Activated T-helper 1 cell treated with anti-CD3 and anti-CD28 coated beads, Interleukin-12 subunit alpha, Interleukin-12 subunit beta, Interleukin-2, Interleukin-4 antibody, amounts not matched to agents 30 ng/mL and 10 ng/mL and 1 ng/mL, durations not matched to agents 14 hours and 24 hours and 36 hours (primary cell): Measurements from ENCODE around the gene HNRNPF. TPM values are rescaled to one million over a fixed set of nuclear protein-coding genes. Genes with fewer than 3 reads are reported as not detected.
A peak's percentile ranks its signal among the peaks of the same experiment; 100 is the strongest.

ENCODE experiments used
- DNase-seq: peaks from one replicate; pipeline ENCODE4 v3.0.0; 2021; ENCODE audit warnings: low spot score
- H3K27ac Mint-ChIP-seq: one replicate; pipeline ENCODE4 v1.8.0; 2021; ENCODE audit warnings: mild to moderate bottlenecking, mixed read lengths
- H3K27me3 Mint-ChIP-seq: one replicate; pipeline ENCODE4 v1.8.0; 2022; ENCODE audit warnings: mild to moderate bottlenecking, moderate library complexity, mixed read lengths; ENCODE audit not compliant: insufficient read depth
- H3K36me3 Mint-ChIP-seq: one replicate; pipeline ENCODE4 v1.8.0; 2021; ENCODE audit warnings: low read depth, mixed read lengths
- H3K4me1 Mint-ChIP-seq: one replicate; pipeline ENCODE4 v1.8.0; 2021; ENCODE audit warnings: low read depth, mixed read lengths
- H3K4me3 Mint-ChIP-seq: one replicate; pipeline ENCODE4 v1.8.0; 2021; ENCODE audit warnings: mild to moderate bottlenecking, moderate library complexity, mixed read lengths
- H3K9me3 Mint-ChIP-seq: one replicate; pipeline ENCODE4 v1.8.0; 2021; ENCODE audit warnings: mixed read lengths
- intact Hi-C: fragments of 100-400 bp; cut with micrococcal nuclease; formaldehyde crosslinking; loops from one replicate; pipeline ENCODE4 v1.15.1; 2024
- total RNA-seq: library from RNA; stranded (reverse); gene quantifications from 2 replicates; pipeline ENCODE4 v1.2.3, GENCODE V29; 2022

HNRNPF gene
- total RNA-seq, 1 donor from 2014 or later = 501 TPM

- Mint-ChIP-seq H3K4me3 (no peak overlapping the region), H3K27me3 (peaks cover 4% of the 10 kb centered on the region), H3K36me3 (no peaks in the 10 kb centered on the region), H3K4me1 (no peaks in the 10 kb centered on the region), H3K9me3 (no peaks in the 10 kb centered on the region), H3K27ac (no peak overlapping the region)
- DNase-seq = no peak
- intact Hi-C loops = no loop called here
Observed at GRCh38 chr10:43376046-43376635, 32.8 kb downstream of the HNRNPF start.

GRCh38 chr10:43375401-43376020 lies 33.5 kb downstream of the HNRNPF start:
- H3K27ac Mint-ChIP-seq = no peak overlapping the region

GRCh38 chr10:43374194-43374593 lies 34.8 kb downstream of the HNRNPF start:
- no peak for DNase-seq
- no peaks in the 10 kb centered on the region for H3K9me3 Mint-ChIP-seq
- no peaks in the 10 kb centered on the region for H3K4me1 Mint-ChIP-seq
- H3K36me3 Mint-ChIP-seq = no peaks in the 10 kb centered on the region
- H3K27ac Mint-ChIP-seq = no peak overlapping the region
- peaks cover 4% of the 10 kb centered on the region for H3K27me3 Mint-ChIP-seq
- intact Hi-C loops = no loop called here
- H3K4me3 Mint-ChIP-seq = no peak overlapping the region

More at GRCh38 chr10:43375401-43376020, 33.5 kb downstream of the HNRNPF start:
- Mint-ChIP-seq H3K4me3 (no peak overlapping the region), H3K36me3 (no peaks in the 10 kb centered on the region), H3K27me3 (peaks cover 4% of the 10 kb centered on the region), H3K9me3 (no peaks in the 10 kb centered on the region), H3K4me1 (no peaks in the 10 kb centered on the region)
- intact Hi-C loops = no loop called here
- DNase-seq = no peak

- Mint-ChIP-seq H3K4me3 (no peak overlapping the region), H3K27me3 (peaks cover 4% of the 10 kb centered on the region), H3K4me1 (no peaks in the 10 kb centered on the region), H3K27ac (no peak overlapping the region), H3K9me3 (no peaks in the 10 kb centered on the region), H3K36me3 (no peaks in the 10 kb centered on the region)
- intact Hi-C loops = no loop called here
- DNase-seq = no peak
Observed at GRCh38 chr10:43373461-43373860, 35.5 kb downstream of the HNRNPF start.

GRCh38 chr10:43372765-43373361 lies 36.1 kb downstream of the HNRNPF start:
- Mint-ChIP-seq H3K27ac (no peak overlapping the region), H3K4me3 (no peak overlapping the region), H3K4me1 (no peaks in the 10 kb centered on the region), H3K9me3 (no peaks in the 10 kb centered on the region), H3K27me3 (peaks cover 4% of the 10 kb centered on the region), H3K36me3 (no peaks in the 10 kb centered on the region)
- DNase-seq = no peak
- intact Hi-C loops = no loop called here

- H3K9me3 Mint-ChIP-seq = no peaks in the 10 kb centered on the region
- no peaks in the 10 kb centered on the region for H3K36me3 Mint-ChIP-seq
- intact Hi-C loops = no loop called here
- peaks cover 3% of the 10 kb centered on the region for H3K27me3 Mint-ChIP-seq
- H3K4me1 Mint-ChIP-seq = no peaks in the 10 kb centered on the region
- no peak within 1 kb of the TSS for H3K4me3 Mint-ChIP-seq
- DNase-seq = no peak
- no peak within 1 kb of the TSS for H3K27ac Mint-ChIP-seq
Observed at GRCh38 chr10:43371418-43371817, 37.6 kb downstream of the HNRNPF start, which contains the start of gene FXYD4. Gene FXYD4 (plus strand): TSS chr10:43371636. CDS start chr10:43373747, 2,111 bp downstream.

- H3K4me1 Mint-ChIP-seq = no peaks in the 10 kb centered on the region
- H3K27me3 Mint-ChIP-seq = no peaks in the 10 kb centered on the region
- DNase-seq = no peak
- H3K4me3 Mint-ChIP-seq = no peak overlapping the region
- no peaks in the 10 kb centered on the region for H3K36me3 Mint-ChIP-seq
- H3K9me3 Mint-ChIP-seq = no peaks in the 10 kb centered on the region
- intact Hi-C loops = no loop called here
- H3K27ac Mint-ChIP-seq = no peak overlapping the region
Observed at GRCh38 chr10:43370671-43371215, 38.2 kb downstream of the HNRNPF start.

- H3K4me1 Mint-ChIP-seq = no peaks in the 10 kb centered on the region
- H3K9me3 Mint-ChIP-seq = no peaks in the 10 kb centered on the region
- no peaks in the 10 kb centered on the region for H3K27me3 Mint-ChIP-seq
- H3K27ac Mint-ChIP-seq = no peak overlapping the region
- intact Hi-C loops = no loop called here
- no peak overlapping the region for H3K4me3 Mint-ChIP-seq
- no peaks in the 10 kb centered on the region for H3K36me3 Mint-ChIP-seq
- DNase-seq = no peak
Observed at GRCh38 chr10:43369921-43370320, 39.1 kb downstream of the HNRNPF start.

GRCh38 chr10:43365001-43365400 lies 44.0 kb downstream of the HNRNPF start:
- peaks cover 23% of the 10 kb centered on the region for H3K4me1 Mint-ChIP-seq
- intact Hi-C loops = no loop called here

GRCh38 chr10:43362191-43362839 lies 46.7 kb downstream of the HNRNPF start:
- Mint-ChIP-seq H3K27me3 (peaks cover 1% of the 10 kb centered on the region), H3K9me3 (no peaks in the 10 kb centered on the region), H3K4me3 (peak overlapping the region; percentile 98), H3K4me1 (peaks cover 25% of the 10 kb centered on the region), H3K27ac (peak overlapping the region; percentile 99), H3K36me3 (peaks cover 10% of the 10 kb centered on the region)
- peak; percentile 98 for DNase-seq
- intact Hi-C loops = loop anchor here (1.0 to 5.0 kb wide), 12 partner anchors 14 to 810 kb away; partner anchors contain the start of genes CSGALNACT2, ZNF32 and ZNF33B

More at GRCh38 chr10:43365001-43365400, 44.0 kb downstream of the HNRNPF start:
- DNase-seq = no peak
- no peak overlapping the region for H3K4me3 Mint-ChIP-seq
- peaks cover 9% of the 10 kb centered on the region for H3K36me3 Mint-ChIP-seq
- H3K27ac Mint-ChIP-seq = no peak overlapping the region
- H3K9me3 Mint-ChIP-seq = no peaks in the 10 kb centered on the region
- peaks cover 1% of the 10 kb centered on the region for H3K27me3 Mint-ChIP-seq

GRCh38 chr10:43361547-43362190 lies 47.3 kb downstream of the HNRNPF start:
- Mint-ChIP-seq H3K4me1 (peaks cover 26% of the 10 kb centered on the region), H3K4me3 (peak overlapping the region; percentile 98), H3K27ac (peak overlapping the region; percentile 99), H3K9me3 (no peaks in the 10 kb centered on the region), H3K27me3 (peaks cover 1% of the 10 kb centered on the region), H3K36me3 (peaks cover 10% of the 10 kb centered on the region)
- intact Hi-C loops = loop anchor here (1.0 to 5.0 kb wide), 12 partner anchors 13 to 809 kb away; partner anchors contain the start of genes CSGALNACT2, ZNF32 and ZNF33B
- peak; percentile 19 for DNase-seq

- intact Hi-C loops = loop anchor here (5.0 kb wide), 3 partner anchors 223 to 808 kb away; partner anchors contain the start of gene CSGALNACT2
- peak overlapping the region; percentile 98 for H3K4me3 Mint-ChIP-seq
- peaks cover 15% of the 10 kb centered on the region for H3K36me3 Mint-ChIP-seq
- DNase-seq = no peak
- H3K27me3 Mint-ChIP-seq = peaks cover 1% of the 10 kb centered on the region
- H3K27ac Mint-ChIP-seq = peak overlapping the region; percentile 65
- no peaks in the 10 kb centered on the region for H3K9me3 Mint-ChIP-seq
- H3K4me1 Mint-ChIP-seq = peaks cover 39% of the 10 kb centered on the region
Observed at GRCh38 chr10:43360086-43360485, 48.9 kb downstream of the HNRNPF start.
